GM10248 (cell line): ENCODE measurements around the gene BCO1.

ENCODE experiments used
- CTCF ChIA-PET: fragments of 300-600 bp; sonication (Branson Sonifier 250); formaldehyde crosslinking; extraction: SDS; loops from one replicate; lab custom pipeline; 2021; ENCODE audit warnings: antibody characterized with exemption; lab: Yijun Ruan, JAX
- POLR2A ChIA-PET: fragments of 350-650 bp; sonication (Branson Sonifier 250); formaldehyde crosslinking; extraction: SDS; loops from one replicate; lab custom pipeline; 2020; ENCODE audit warnings: antibody characterized with exemption; lab: Yijun Ruan, JAX
- DNase-seq: peaks from one replicate; pipeline ENCODE4 v3.0.0; 2012; ENCODE audit errors: extremely low spot score
- CTCF ChIP-seq: IDR thresholded peaks from 2 replicates; pipeline ENCODE4 v1.5.1; 2012; ENCODE audit warnings: mild to moderate bottlenecking, low read depth; ENCODE audit errors: extremely low read depth, missing control alignments, control extremely low read depth

BCO1 gene

GRCh38 chr16:81227785-81228184 lies 10.7 kb upstream of the BCO1 start:
- ChIA-PET POLR2A (no interaction called here), CTCF (no interaction called here)
- TF ChIP-seq CTCF: no peak
- no peak for DNase-seq

- CTCF ChIA-PET: interaction anchor here (1.0 to 2.3 kb wide), 5 partner anchors 8 to 31 kb away, joined by 3 to 8 read pairs (median 3); no protein-coding TSS in a partner anchor
- no peak for DNase-seq
- POLR2A ChIA-PET: no interaction called here
- no peak for TF ChIP-seq CTCF
Observed at GRCh38 chr16:81229811-81230210, 8.7 kb upstream of the BCO1 start.

GRCh38 chr16:81231014-81231413 lies 7.5 kb upstream of the BCO1 start:
- CTCF ChIA-PET: interaction anchor here (1.3 to 2.3 kb wide), 3 partner anchors 10 to 17 kb away, joined by 3 to 8 read pairs (median 7); no protein-coding TSS in a partner anchor
- no peak for DNase-seq
- POLR2A ChIA-PET: interaction anchor here (0.5 kb wide), 1 partner anchor 23 kb away, joined by 3 read pairs; no protein-coding TSS in a partner anchor
- no peak for TF ChIP-seq CTCF

- DNase-seq: no peak
- ChIA-PET CTCF (no interaction called here), POLR2A (no interaction called here)
- no peak for TF ChIP-seq CTCF
Observed at GRCh38 chr16:81232740-81233367, 5.6 kb upstream of the BCO1 start.

- CTCF ChIA-PET: interaction anchor here (1.5 kb wide), 1 partner anchor 11 kb away, joined by 4 read pairs; no protein-coding TSS in a partner anchor
- POLR2A ChIA-PET: no interaction called here
- no peak for DNase-seq
Observed at GRCh38 chr16:81237282-81237681, 1.2 kb upstream of the BCO1 start.

GRCh38 chr16:81237942-81238295 lies 570 bp upstream of the BCO1 start:
- no peak for DNase-seq
- ChIA-PET POLR2A (no interaction called here), CTCF (interaction anchor here (1.3 to 1.5 kb wide), 2 partner anchors 11 to 23 kb away, joined by 3 to 4 read pairs; no protein-coding TSS in a partner anchor)
- no peak for TF ChIP-seq CTCF

More at GRCh38 chr16:81237282-81237681, 1.2 kb upstream of the BCO1 start:
- TF ChIP-seq CTCF: no peak
